SH-SY5Y (cell line): ENCODE data around the gene TSPAN14.

Experiments used
- GATA2 ChIP-seq: IDR thresholded peaks from 2 replicates; pipeline ENCODE4 v1.6.1; 2011; ENCODE audit warnings: mild to moderate bottlenecking, low read depth, low read length
- GATA3 ChIP-seq: IDR thresholded peaks from 2 replicates; pipeline ENCODE4 v1.6.1; 2011; ENCODE audit warnings: low read depth, mild to moderate bottlenecking, low read length, moderate library complexity

GRCh38 chr10:80513106-80513505 lies 59.0 kb downstream of the TSPAN14 start:
- TF ChIP-seq GATA3 (no peak), GATA2 (no peak)
